Measurements from ENCODE around the gene LARGE1.

Gene LARGE1

GRCh38 chr22:33674357-33674756 is 245.9 kb downstream of the LARGE1 start:
- no peaks in the 10 kb centered on the region for H3K36me3 ChIP-seq (ENCODE audit: control insufficient read depth in 2 of 2, insufficient read depth in 2 of 2, low read length in 2 of 2)
- no peak overlapping the region for H3K9ac ChIP-seq (ENCODE audit: low read length in 2 of 2)
- H3K4me3 ChIP-seq (ENCODE audit: low read length in 2 of 2): no peak overlapping the region
- no peaks in the 10 kb centered on the region for H3K4me1 ChIP-seq (ENCODE audit: control insufficient read depth, insufficient read depth, low read length)
- no peaks in the 10 kb centered on the region for H3K9me3 ChIP-seq (ENCODE audit: control insufficient read depth in 2 of 2, low read length in 2 of 2)
- H3K27ac ChIP-seq (ENCODE audit: low read length): no peak overlapping the region
- H3K27me3 ChIP-seq (ENCODE audit: control insufficient read depth in 1 of 2, insufficient read depth in 2 of 2, low read length in 2 of 2): no peaks in the 10 kb centered on the region

DNA sequence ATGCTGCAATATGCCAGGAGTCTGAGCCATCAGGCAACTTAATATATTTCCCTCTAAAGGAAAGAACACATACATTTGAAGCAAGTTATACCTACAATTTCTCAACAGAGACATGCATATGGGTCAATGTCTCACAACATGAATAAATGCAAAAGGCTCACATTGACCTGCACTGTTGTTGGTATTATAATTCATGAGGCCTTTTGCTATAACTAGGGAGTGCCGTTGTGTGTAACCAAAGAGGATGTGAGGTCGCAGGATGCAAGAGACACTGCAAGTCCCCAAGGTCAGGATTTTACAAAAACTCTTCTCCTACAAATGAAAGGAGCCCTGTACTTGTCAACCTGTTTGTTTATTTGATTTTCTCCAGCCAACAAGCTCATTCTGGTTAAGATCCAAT is 250.5 kb downstream of the LARGE1 start:
- H3K4me1 ChIP-seq (ENCODE audit: control insufficient read depth, insufficient read depth, low read length): peaks cover 2% of the 10 kb centered on the region
- no peaks in the 10 kb centered on the region for H3K27me3 ChIP-seq (ENCODE audit: control insufficient read depth in 1 of 2, insufficient read depth in 2 of 2, low read length in 2 of 2)
- no peak overlapping the region for H3K4me3 ChIP-seq (ENCODE audit: low read length in 2 of 2)

GRCh38 chr22:33666961-33667619 is 253.2 kb downstream of the LARGE1 start:
- Histone ChIP-seq H3K4me1 (ENCODE audit: control insufficient read depth, insufficient read depth, low read length) (peaks cover 2% of the 10 kb centered on the region), H3K27ac (ENCODE audit: low read length) (no peak overlapping the region), H3K4me3 (ENCODE audit: low read length in 2 of 2) (no peak overlapping the region)

More for the DNA sequence above, 250.5 kb downstream of the LARGE1 start:
- H3K27ac ChIP-seq (ENCODE audit: low read length): no peak overlapping the region
- H3K9ac ChIP-seq (ENCODE audit: low read length in 2 of 2): no peak overlapping the region
- no peaks in the 10 kb centered on the region for H3K36me3 ChIP-seq (ENCODE audit: control insufficient read depth in 2 of 2, insufficient read depth in 2 of 2, low read length in 2 of 2)
- H3K9me3 ChIP-seq (ENCODE audit: control insufficient read depth in 2 of 2, low read length in 2 of 2): no peaks in the 10 kb centered on the region

GRCh38 chr22:33666279-33666960 is 253.9 kb downstream of the LARGE1 start:
- H3K36me3 ChIP-seq (ENCODE audit: control insufficient read depth in 2 of 2, insufficient read depth in 2 of 2, low read length in 2 of 2): no peaks in the 10 kb centered on the region
- H3K4me1 ChIP-seq (ENCODE audit: control insufficient read depth, insufficient read depth, low read length): peaks cover 2% of the 10 kb centered on the region
- no peak overlapping the region for H3K4me3 ChIP-seq (ENCODE audit: low read length in 2 of 2)
- H3K9ac ChIP-seq (ENCODE audit: low read length in 2 of 2): no peak overlapping the region
- H3K9me3 ChIP-seq (ENCODE audit: control insufficient read depth in 2 of 2, low read length in 2 of 2): no peaks in the 10 kb centered on the region
- no peak overlapping the region for H3K27ac ChIP-seq (ENCODE audit: low read length)
- H3K27me3 ChIP-seq (ENCODE audit: control insufficient read depth in 1 of 2, insufficient read depth in 2 of 2, low read length in 2 of 2): no peaks in the 10 kb centered on the region

More at GRCh38 chr22:33666961-33667619, 253.2 kb downstream of the LARGE1 start:
- no peaks in the 10 kb centered on the region for H3K27me3 ChIP-seq (ENCODE audit: control insufficient read depth in 1 of 2, insufficient read depth in 2 of 2, low read length in 2 of 2)
- H3K9ac ChIP-seq (ENCODE audit: low read length in 2 of 2): no peak overlapping the region
- H3K36me3 ChIP-seq (ENCODE audit: control insufficient read depth in 2 of 2, insufficient read depth in 2 of 2, low read length in 2 of 2): no peaks in the 10 kb centered on the region
- no peaks in the 10 kb centered on the region for H3K9me3 ChIP-seq (ENCODE audit: control insufficient read depth in 2 of 2, low read length in 2 of 2)

- Histone ChIP-seq H3K9ac (ENCODE audit: low read length in 2 of 2) (no peak overlapping the region), H3K4me3 (ENCODE audit: low read length in 2 of 2) (no peak overlapping the region), H3K27ac (ENCODE audit: low read length) (no peak overlapping the region), H3K9me3 (ENCODE audit: control insufficient read depth in 2 of 2, low read length in 2 of 2) (no peaks in the 10 kb centered on the region), H3K4me1 (ENCODE audit: control insufficient read depth, insufficient read depth, low read length) (peaks cover 13% of the 10 kb centered on the region), H3K36me3 (ENCODE audit: control insufficient read depth in 2 of 2, insufficient read depth in 2 of 2, low read length in 2 of 2) (no peaks in the 10 kb centered on the region), H3K27me3 (ENCODE audit: control insufficient read depth in 1 of 2, insufficient read depth in 2 of 2, low read length in 2 of 2) (no peaks in the 10 kb centered on the region)
Observed at GRCh38 chr22:33659448-33659847, 260.8 kb downstream of the LARGE1 start.

GRCh38 chr22:33658775-33659174 is 261.5 kb downstream of the LARGE1 start:
- no peaks in the 10 kb centered on the region for H3K27me3 ChIP-seq (ENCODE audit: control insufficient read depth in 1 of 2, insufficient read depth in 2 of 2, low read length in 2 of 2)
- H3K9me3 ChIP-seq (ENCODE audit: control insufficient read depth in 2 of 2, low read length in 2 of 2): no peaks in the 10 kb centered on the region
- H3K4me3 ChIP-seq (ENCODE audit: low read length in 2 of 2): no peak overlapping the region
- H3K27ac ChIP-seq (ENCODE audit: low read length): no peak overlapping the region
- no peaks in the 10 kb centered on the region for H3K36me3 ChIP-seq (ENCODE audit: control insufficient read depth in 2 of 2, insufficient read depth in 2 of 2, low read length in 2 of 2)
- H3K9ac ChIP-seq (ENCODE audit: low read length in 2 of 2): no peak overlapping the region
- H3K4me1 ChIP-seq (ENCODE audit: control insufficient read depth, insufficient read depth, low read length): peaks cover 13% of the 10 kb centered on the region

- no peak overlapping the region for H3K9ac ChIP-seq (ENCODE audit: low read length in 2 of 2)
- H3K36me3 ChIP-seq (ENCODE audit: control insufficient read depth in 2 of 2, insufficient read depth in 2 of 2, low read length in 2 of 2): no peaks in the 10 kb centered on the region
- no peak overlapping the region for H3K27ac ChIP-seq (ENCODE audit: low read length)
- H3K9me3 ChIP-seq (ENCODE audit: control insufficient read depth in 2 of 2, low read length in 2 of 2): no peaks in the 10 kb centered on the region
- peaks cover 13% of the 10 kb centered on the region for H3K4me1 ChIP-seq (ENCODE audit: control insufficient read depth, insufficient read depth, low read length)
- no peak overlapping the region for H3K4me3 ChIP-seq (ENCODE audit: low read length in 2 of 2)
- no peaks in the 10 kb centered on the region for H3K27me3 ChIP-seq (ENCODE audit: control insufficient read depth in 1 of 2, insufficient read depth in 2 of 2, low read length in 2 of 2)
Observed at GRCh38 chr22:33657670-33658069, 262.6 kb downstream of the LARGE1 start.

- H3K27me3 ChIP-seq (ENCODE audit: control insufficient read depth in 1 of 2, insufficient read depth in 2 of 2, low read length in 2 of 2): no peaks in the 10 kb centered on the region
- peaks cover 13% of the 10 kb centered on the region for H3K4me1 ChIP-seq (ENCODE audit: control insufficient read depth, insufficient read depth, low read length)
- H3K9me3 ChIP-seq (ENCODE audit: control insufficient read depth in 2 of 2, low read length in 2 of 2): no peaks in the 10 kb centered on the region
- no peak overlapping the region for H3K4me3 ChIP-seq (ENCODE audit: low read length in 2 of 2)
- H3K36me3 ChIP-seq (ENCODE audit: control insufficient read depth in 2 of 2, insufficient read depth in 2 of 2, low read length in 2 of 2): no peaks in the 10 kb centered on the region
- H3K9ac ChIP-seq (ENCODE audit: low read length in 2 of 2): no peak overlapping the region
- no peak overlapping the region for H3K27ac ChIP-seq (ENCODE audit: low read length)
Observed at GRCh38 chr22:33656808-33657628, 263.3 kb downstream of the LARGE1 start.

DNA sequence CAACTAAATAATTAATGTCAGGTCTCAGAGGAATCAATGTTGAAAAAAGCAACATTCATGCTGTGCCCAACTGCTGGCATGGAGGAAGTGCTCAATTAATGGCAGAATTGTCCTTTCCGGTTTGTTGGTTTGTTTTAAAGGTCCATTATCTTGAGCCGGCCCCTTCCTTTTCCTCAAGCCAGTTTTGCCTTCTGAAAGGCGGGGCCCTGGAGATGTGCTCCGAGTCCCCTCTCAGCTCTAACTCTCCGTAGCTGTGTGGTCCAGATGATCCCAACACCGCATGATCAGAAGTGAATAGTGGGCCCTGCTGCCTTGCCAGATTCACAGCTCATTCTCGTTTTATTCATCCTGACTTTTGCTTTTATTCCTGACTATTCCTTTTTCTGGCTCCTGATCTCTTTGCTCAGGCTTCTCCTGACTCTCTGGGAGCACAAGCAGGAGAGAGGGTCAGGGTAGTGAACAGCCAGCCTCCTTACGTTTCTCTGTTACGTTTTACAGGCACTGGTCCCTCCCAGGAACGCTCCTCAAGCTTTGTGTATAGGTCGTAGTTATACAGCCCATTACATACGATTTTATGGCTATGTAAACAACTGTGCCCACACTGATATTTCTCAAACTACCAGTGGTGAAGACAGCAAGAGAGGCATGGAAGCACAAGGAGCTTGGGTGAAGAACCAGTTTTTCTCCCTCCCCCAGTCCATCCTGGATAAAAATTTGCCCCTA is 265.9 kb downstream of the LARGE1 start:
- no peaks in the 10 kb centered on the region for H3K9me3 ChIP-seq (ENCODE audit: control insufficient read depth in 2 of 2, low read length in 2 of 2)
- H3K36me3 ChIP-seq (ENCODE audit: control insufficient read depth in 2 of 2, insufficient read depth in 2 of 2, low read length in 2 of 2): peaks cover 0 to 8% of the 10 kb centered on the region in 2 donors
- H3K9ac ChIP-seq (ENCODE audit: low read length in 2 of 2): no peak overlapping the region
- no peak overlapping the region for H3K4me3 ChIP-seq (ENCODE audit: low read length in 2 of 2)
- H3K27ac ChIP-seq (ENCODE audit: low read length): no peak overlapping the region
- H3K4me1 ChIP-seq (ENCODE audit: control insufficient read depth, insufficient read depth, low read length): peaks cover 13% of the 10 kb centered on the region
- no peaks in the 10 kb centered on the region for H3K27me3 ChIP-seq (ENCODE audit: control insufficient read depth in 1 of 2, insufficient read depth in 2 of 2, low read length in 2 of 2)

GRCh38 chr22:33653532-33654063 is 266.7 kb downstream of the LARGE1 start:
- H3K4me1 ChIP-seq (ENCODE audit: control insufficient read depth, insufficient read depth, low read length): peaks cover 11% of the 10 kb centered on the region
- H3K27me3 ChIP-seq (ENCODE audit: control insufficient read depth in 1 of 2, insufficient read depth in 2 of 2, low read length in 2 of 2): no peaks in the 10 kb centered on the region
- H3K27ac ChIP-seq (ENCODE audit: low read length): no peak overlapping the region
- H3K9ac ChIP-seq (ENCODE audit: low read length in 2 of 2): no peak overlapping the region
- no peaks in the 10 kb centered on the region for H3K9me3 ChIP-seq (ENCODE audit: control insufficient read depth in 2 of 2, low read length in 2 of 2)
- H3K4me3 ChIP-seq (ENCODE audit: low read length in 2 of 2): no peak overlapping the region
- H3K36me3 ChIP-seq (ENCODE audit: control insufficient read depth in 2 of 2, insufficient read depth in 2 of 2, low read length in 2 of 2): peaks cover 0 to 13% of the 10 kb centered on the region in 2 donors

All from stomach smooth muscle (tissue), 2 donors.